Measurements from ENCODE around the gene CCL2. TPM values are rescaled to one million over a fixed set of nuclear protein-coding genes. Genes with fewer than 3 reads are reported as not detected.
"Not testable (repeated sequence)": the region's sequence is repeated elsewhere in the genome, so short reads cannot be mapped to it uniquely, and the experiment has no call there.

CCL2 gene
- total RNA-seq (2014; rRNA removed; shearing (Covaris generic)) = 64.2 and 86.8 TPM in 2 replicates

GRCh38 chr17:34254651-34255380 lies at the start of gene CCL2:
Gene CCL2 (plus strand): TSS chr17:34255285. CDS start chr17:34255350, 65 bp downstream.
- DNase-seq (ENCODE audit: low spot score) = peak; percentile 92

- no peak for DNase-seq (ENCODE audit: low spot score)
These were observed 49.7 kb upstream of the CCL2 start for GRCh38 chr17:34205401-34205800.

GRCh38 chr17:34206569-34206968 lies 48.5 kb upstream of the CCL2 start:
- DNase-seq (ENCODE audit: low spot score) = no peak

GRCh38 chr17:34207572-34207971 lies 47.5 kb upstream of the CCL2 start:
- no peak for DNase-seq (ENCODE audit: low spot score)

- no peak for DNase-seq (ENCODE audit: low spot score)
These were observed 36.3 kb upstream of the CCL2 start for GRCh38 chr17:34218748-34219147.

GRCh38 chr17:34219405-34219804 lies 35.7 kb upstream of the CCL2 start:
- no peak for DNase-seq (ENCODE audit: low spot score)

- no peak for DNase-seq (ENCODE audit: low spot score)
These were observed 34.9 kb upstream of the CCL2 start for GRCh38 chr17:34220045-34220751.

- DNase-seq (ENCODE audit: low spot score) = no peak
These were observed 34.2 kb upstream of the CCL2 start for GRCh38 chr17:34220752-34221395.

GRCh38 chr17:34221411-34221810 lies 33.7 kb upstream of the CCL2 start:
- no peak for DNase-seq (ENCODE audit: low spot score)

- no peak for DNase-seq (ENCODE audit: low spot score)
These were observed 32.2 kb upstream of the CCL2 start for GRCh38 chr17:34222722-34223497.

- no peak for DNase-seq (ENCODE audit: low spot score)
These were observed 30.0 kb upstream of the CCL2 start for GRCh38 chr17:34225046-34225445.

- DNase-seq (ENCODE audit: low spot score) = no peak
These were observed 28.9 kb upstream of the CCL2 start for GRCh38 chr17:34226011-34226743.

GRCh38 chr17:34226744-34227034 lies 28.4 kb upstream of the CCL2 start:
- no peak for DNase-seq (ENCODE audit: low spot score)

- not testable (repeated sequence) for DNase-seq (ENCODE audit: low spot score)
These were observed 27.8 kb upstream of the CCL2 start for GRCh38 chr17:34227293-34227692.

GRCh38 chr17:34227707-34228106 lies 27.4 kb upstream of the CCL2 start:
- no peak for DNase-seq (ENCODE audit: low spot score)

GRCh38 chr17:34228781-34229180 lies 26.3 kb upstream of the CCL2 start:
- DNase-seq (ENCODE audit: low spot score) = no peak

- no peak for DNase-seq (ENCODE audit: low spot score)
These were observed 24.7 kb upstream of the CCL2 start for GRCh38 chr17:34230342-34230741.

GRCh38 chr17:34234616-34235015 lies 20.5 kb upstream of the CCL2 start:
- no peak for DNase-seq (ENCODE audit: low spot score)

GRCh38 chr17:34235389-34236028 lies 19.6 kb upstream of the CCL2 start:
- no peak for DNase-seq (ENCODE audit: low spot score)

GRCh38 chr17:34236281-34236892 lies 18.7 kb upstream of the CCL2 start:
- DNase-seq (ENCODE audit: low spot score) = no peak

GRCh38 chr17:34237458-34237857 lies 17.6 kb upstream of the CCL2 start:
- DNase-seq (ENCODE audit: low spot score) = no peak
